ENCODE data around the gene MAPK1IP1L. TPM values are rescaled to one million over a fixed set of nuclear protein-coding genes. Genes with fewer than 3 reads are reported as not detected.
"Not testable (repeated sequence)": the region's sequence is repeated elsewhere in the genome, so short reads cannot be mapped to it uniquely, and the experiment has no call there.

MAPK1IP1L gene
- total RNA-seq (100 to 1,000 TPM in 1 of 2 donors, 10 to 100 TPM in 1; 83.5 to 101 TPM), polyA plus RNA-seq (10 to 100 TPM; 28.2 to 41.9 TPM)
- long read RNA-seq, donor 1, partial matches to known transcripts: 60 of 113 reads
- long read RNA-seq, donor 1, other reads (novel, unspliced or antisense): 53 of 113 reads
- long read RNA-seq, donor 2, partial matches to known transcripts: 5 of 30 reads
- long read RNA-seq, donor 2, other reads (novel, unspliced or antisense): 25 of 30 reads

- Histone ChIP-seq H3K4me1 (ENCODE audit: control insufficient read depth in 1 of 2, insufficient read depth in 2 of 2, low read length in 2 of 2) (peaks cover 0 to 4% of the 10 kb centered on the region in 2 donors), H3K27ac (ENCODE audit: low read depth in 1 of 2, low read length in 2 of 2) (peak within 1 kb of the TSS; percentile 49 to 100), H3K36me3 (ENCODE audit: control insufficient read depth in 1 of 2, insufficient read depth in 2 of 2, low read length in 1 of 2) (no peaks in the 10 kb centered on the region), H3K9me3 (ENCODE audit: control insufficient read depth, low read length) (no peaks in the 10 kb centered on the region), H3K27me3 (ENCODE audit: control insufficient read depth in 1 of 2, insufficient read depth in 2 of 2, low read length in 1 of 2) (no peaks in the 10 kb centered on the region), H3K4me3 (ENCODE audit: low read length in 2 of 2) (peak within 1 kb of the TSS; percentile 54 to 97)
- ATAC-seq (ENCODE audit: low FRiP score) (peak; percentile 100), DNase-seq (peak; percentile 94 to 97)
- WGBS, 2 donors: 0% methylated on average over 68 to 98 of the region's 98 CpGs
- intact Hi-C loops (cut with DNase I): loop anchor here in 1 of 2 donors (2.0 kb wide), 1 partner anchor 17 kb away; no protein-coding TSS in a partner anchor
Observed at GRCh38 chr14:55051423-55052268, at the start of gene MAPK1IP1L. Gene MAPK1IP1L, plus strand, starts transcription at chr14:55051647. Its CDS starts 10,037 bp downstream, at chr14:55061684.

- no peaks in the 10 kb centered on the region for H3K36me3 ChIP-seq (ENCODE audit: control insufficient read depth in 1 of 2, insufficient read depth in 2 of 2, low read length in 1 of 2)
- H3K9me3 ChIP-seq (ENCODE audit: control insufficient read depth, low read length): no peaks in the 10 kb centered on the region
- H3K4me1 ChIP-seq (ENCODE audit: control insufficient read depth in 1 of 2, insufficient read depth in 2 of 2, low read length in 2 of 2): no peaks in the 10 kb centered on the region
- WGBS, 2 donors: 87% methylated on average over 4 of the region's 4 CpGs
- DNase-seq (no peak), ATAC-seq (ENCODE audit: low FRiP score) (no peak)
- H3K4me3 ChIP-seq (ENCODE audit: low read length in 2 of 2): no peak overlapping the region
- intact Hi-C loops (cut with DNase I): no loop called here
- H3K27ac ChIP-seq (ENCODE audit: low read depth in 1 of 2, low read length in 2 of 2): no peak overlapping the region
- no peaks in the 10 kb centered on the region for H3K27me3 ChIP-seq (ENCODE audit: control insufficient read depth in 1 of 2, insufficient read depth in 2 of 2, low read length in 1 of 2)
Observed at GRCh38 chr14:55005071-55005470, 46.4 kb upstream of the MAPK1IP1L start.

- intact Hi-C loops (cut with DNase I): no loop called here
- no peak for DNase-seq
Observed at GRCh38 chr14:55015006-55015405, 36.4 kb upstream of the MAPK1IP1L start.

GRCh38 chr14:55019968-55020554 lies 31.4 kb upstream of the MAPK1IP1L start:
- no peak overlapping the region for H3K27ac ChIP-seq (ENCODE audit: low read depth in 1 of 2, low read length in 2 of 2)
- H3K4me1 ChIP-seq (ENCODE audit: control insufficient read depth in 1 of 2, insufficient read depth in 2 of 2, low read length in 2 of 2): no peaks in the 10 kb centered on the region
- ATAC-seq (ENCODE audit: low FRiP score) (no peak), DNase-seq (no peak)
- intact Hi-C loops (cut with DNase I): no loop called here
- no peak overlapping the region for H3K4me3 ChIP-seq (ENCODE audit: low read length in 2 of 2)
- no peaks in the 10 kb centered on the region for H3K9me3 ChIP-seq (ENCODE audit: control insufficient read depth, low read length)
- H3K27me3 ChIP-seq (ENCODE audit: control insufficient read depth in 1 of 2, insufficient read depth in 2 of 2, low read length in 1 of 2): no peaks in the 10 kb centered on the region
- WGBS, 2 donors: 93 to 96% methylated on average over 2 of the region's 2 CpGs
- no peaks in the 10 kb centered on the region for H3K36me3 ChIP-seq (ENCODE audit: control insufficient read depth in 1 of 2, insufficient read depth in 2 of 2, low read length in 1 of 2)

More at GRCh38 chr14:55015006-55015405, 36.4 kb upstream of the MAPK1IP1L start:
- no peak for ATAC-seq (ENCODE audit: low FRiP score)
- Histone ChIP-seq H3K4me3 (ENCODE audit: low read length in 2 of 2) (no peak overlapping the region), H3K27ac (ENCODE audit: low read depth in 1 of 2, low read length in 2 of 2) (no peak overlapping the region), H3K36me3 (ENCODE audit: control insufficient read depth in 1 of 2, insufficient read depth in 2 of 2, low read length in 1 of 2) (no peaks in the 10 kb centered on the region), H3K9me3 (ENCODE audit: control insufficient read depth, low read length) (no peaks in the 10 kb centered on the region), H3K27me3 (ENCODE audit: control insufficient read depth in 1 of 2, insufficient read depth in 2 of 2, low read length in 1 of 2) (no peaks in the 10 kb centered on the region), H3K4me1 (ENCODE audit: control insufficient read depth in 1 of 2, insufficient read depth in 2 of 2, low read length in 2 of 2) (no peaks in the 10 kb centered on the region)
- WGBS, 2 donors: 88 to 95% methylated on average over 2 of the region's 2 CpGs

- H3K9me3 ChIP-seq (ENCODE audit: control insufficient read depth, low read length); H3K27me3 ChIP-seq (ENCODE audit: control insufficient read depth in 1 of 2, insufficient read depth in 2 of 2, low read length in 1 of 2); intact Hi-C loops (cut with DNase I); DNase-seq; H3K36me3 ChIP-seq (ENCODE audit: control insufficient read depth in 1 of 2, insufficient read depth in 2 of 2, low read length in 1 of 2); H3K27ac ChIP-seq (ENCODE audit: low read depth in 1 of 2, low read length in 2 of 2); H3K4me1 ChIP-seq (ENCODE audit: control insufficient read depth in 1 of 2, insufficient read depth in 2 of 2, low read length in 2 of 2); ATAC-seq (ENCODE audit: low FRiP score); H3K4me3 ChIP-seq (ENCODE audit: low read length in 2 of 2): not testable (repeated sequence)
- WGBS, 2 donors: 92 to 95% methylated on average over 2 of the region's 5 CpGs
Observed at GRCh38 chr14:55024365-55024764, 27.1 kb upstream of the MAPK1IP1L start.

GRCh38 chr14:55025948-55026347 lies 25.5 kb upstream of the MAPK1IP1L start:
- 7 to 13% methylated on average over 7 of the region's 7 CpGs for WGBS, 2 donors
- intact Hi-C loops (cut with DNase I): no loop called here
- DNase-seq: no peak
- no peak overlapping the region for H3K4me3 ChIP-seq (ENCODE audit: low read length in 2 of 2)
- H3K36me3 ChIP-seq (ENCODE audit: control insufficient read depth in 1 of 2, insufficient read depth in 2 of 2, low read length in 1 of 2): no peaks in the 10 kb centered on the region
- H3K27me3 ChIP-seq (ENCODE audit: control insufficient read depth in 1 of 2, insufficient read depth in 2 of 2, low read length in 1 of 2): no peaks in the 10 kb centered on the region
- no peak for ATAC-seq (ENCODE audit: low FRiP score)
- peaks cover 4 to 6% of the 10 kb centered on the region in 2 donors for H3K4me1 ChIP-seq (ENCODE audit: control insufficient read depth in 1 of 2, insufficient read depth in 2 of 2, low read length in 2 of 2)
- no peak overlapping the region for H3K27ac ChIP-seq (ENCODE audit: low read depth in 1 of 2, low read length in 2 of 2)
- no peaks in the 10 kb centered on the region for H3K9me3 ChIP-seq (ENCODE audit: control insufficient read depth, low read length)

GRCh38 chr14:55026441-55026792 lies 25.0 kb upstream of the MAPK1IP1L start:
- Histone ChIP-seq H3K36me3 (ENCODE audit: control insufficient read depth in 1 of 2, insufficient read depth in 2 of 2, low read length in 1 of 2) (no peaks in the 10 kb centered on the region), H3K27me3 (ENCODE audit: control insufficient read depth in 1 of 2, insufficient read depth in 2 of 2, low read length in 1 of 2) (no peaks in the 10 kb centered on the region), H3K9me3 (ENCODE audit: control insufficient read depth, low read length) (no peaks in the 10 kb centered on the region), H3K4me3 (ENCODE audit: low read length in 2 of 2) (peak overlapping the region; percentile 37 to 42), H3K4me1 (ENCODE audit: control insufficient read depth in 1 of 2, insufficient read depth in 2 of 2, low read length in 2 of 2) (peaks cover 4 to 6% of the 10 kb centered on the region in 2 donors), H3K27ac (ENCODE audit: low read depth in 1 of 2, low read length in 2 of 2) (no peak overlapping the region)
- intact Hi-C loops (cut with DNase I): no loop called here
- DNase-seq (no peak), ATAC-seq (ENCODE audit: low FRiP score) (no peak)
- WGBS, 2 donors: 0 to 1% methylated on average over 9 of the region's 9 CpGs

GRCh38 chr14:55026793-55027561 lies 24.5 kb upstream of the MAPK1IP1L start, which contains the start of the genes SOCS4 and WDHD1:
Gene SOCS4, plus strand, starts transcription at chr14:55027236. Its CDS starts 15,806 bp downstream, at chr14:55043042.
Gene WDHD1, minus strand, starts transcription at chr14:55027099. Its CDS starts 312 bp downstream, at chr14:55026787.
- intact Hi-C loops (cut with DNase I): no loop called here
- peak within 1 kb of the TSS in 1 of 2 donors; percentile 29 for H3K27ac ChIP-seq (ENCODE audit: low read depth in 1 of 2, low read length in 2 of 2)
- H3K4me1 ChIP-seq (ENCODE audit: control insufficient read depth in 1 of 2, insufficient read depth in 2 of 2, low read length in 2 of 2): peaks cover 4 to 6% of the 10 kb centered on the region in 2 donors
- H3K9me3 ChIP-seq (ENCODE audit: control insufficient read depth, low read length): no peaks in the 10 kb centered on the region
- ATAC-seq (ENCODE audit: low FRiP score) (peak; percentile 100), DNase-seq (peak; percentile 97 to 98)
- 0% methylated on average over 56 of the region's 56 CpGs for WGBS, 2 donors
- peak within 1 kb of the TSS; percentile 42 to 88 for H3K4me3 ChIP-seq (ENCODE audit: low read length in 2 of 2)
- H3K27me3 ChIP-seq (ENCODE audit: control insufficient read depth in 1 of 2, insufficient read depth in 2 of 2, low read length in 1 of 2): no peaks in the 10 kb centered on the region
- H3K36me3 ChIP-seq (ENCODE audit: control insufficient read depth in 1 of 2, insufficient read depth in 2 of 2, low read length in 1 of 2): no peaks in the 10 kb centered on the region

Data from aorta (tissue), 5 donors.